Measurements from ENCODE around the gene PIGP. TPM values are rescaled to one million over a fixed set of nuclear protein-coding genes. Genes with fewer than 3 reads are reported as not detected.
"Not testable (repeated sequence)": the region's sequence is repeated elsewhere in the genome, so short reads cannot be mapped to it uniquely, and the experiment has no call there.

PIGP gene
- total and polyA plus RNA-seq, 2 donors = 26.7 to 31.7 TPM

GRCh38 chr21:37071561-37072273, 1.2 kb downstream of the PIGP start:
- Histone ChIP-seq H3K4me3 (ENCODE audit: low read depth, low read length) (peak overlapping the region; percentile 69), H3K4me1 (ENCODE audit: insufficient read depth) (no peaks in the 10 kb centered on the region), H3K36me3 (ENCODE audit: insufficient read depth) (peaks cover 3% of the 10 kb centered on the region), H3K27ac (ENCODE audit: low read depth) (peak overlapping the region; percentile 99)
- DNase-seq (ENCODE audit: extremely low spot score) = no peak
- 14% methylated on average over 12 of the region's 12 CpGs for WGBS

DNA sequence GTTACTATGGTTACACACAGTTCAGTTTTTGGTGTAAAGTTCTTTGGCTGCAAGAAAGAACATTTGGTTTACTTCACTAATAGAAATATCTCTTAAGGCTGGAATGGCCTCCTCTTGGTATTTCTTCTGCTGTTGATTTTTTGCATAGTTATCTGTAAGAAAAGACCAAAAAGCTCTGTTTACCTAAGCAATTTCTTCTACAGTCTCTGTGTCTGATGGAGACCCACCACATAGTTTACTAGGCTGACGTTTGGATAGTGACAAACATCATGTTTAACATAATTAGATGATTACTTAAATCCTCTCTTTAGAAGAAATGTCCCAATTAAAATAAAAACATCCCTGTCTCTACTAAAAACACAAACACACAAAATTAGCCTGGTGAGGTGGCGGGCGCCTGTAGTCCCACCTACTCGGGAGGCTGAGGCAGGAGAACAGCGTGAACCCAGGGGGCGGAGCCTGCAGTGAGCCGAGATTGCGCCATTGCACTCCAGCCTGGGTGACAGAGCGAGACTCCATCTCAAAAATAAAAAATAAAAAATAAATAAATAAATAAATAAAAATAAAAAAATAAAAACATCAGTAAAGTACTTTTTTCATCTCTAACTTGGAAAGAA, 7.2 kb downstream of the PIGP start:
- H3K4me3 ChIP-seq (ENCODE audit: low read depth, low read length) = no peak overlapping the region
- no peak for DNase-seq (ENCODE audit: extremely low spot score)
- H3K27ac ChIP-seq (ENCODE audit: low read depth) = no peak overlapping the region
- H3K36me3 ChIP-seq (ENCODE audit: insufficient read depth) = peaks cover 3% of the 10 kb centered on the region
- no peaks in the 10 kb centered on the region for H3K4me1 ChIP-seq (ENCODE audit: insufficient read depth)
- WGBS = 88% methylated on average over 9 of the region's 9 CpGs

GRCh38 chr21:37064841-37065240, 8.0 kb downstream of the PIGP start:
- peaks cover 3% of the 10 kb centered on the region for H3K36me3 ChIP-seq (ENCODE audit: insufficient read depth)
- DNase-seq (ENCODE audit: extremely low spot score) = no peak

GRCh38 chr21:37063433-37063832, 9.4 kb downstream of the PIGP start:
- DNase-seq (ENCODE audit: extremely low spot score) = no peak
- 71% methylated on average over 1 of the region's 1 CpG for WGBS
- Histone ChIP-seq H3K4me3 (ENCODE audit: low read depth, low read length) (no peak overlapping the region), H3K4me1 (ENCODE audit: insufficient read depth) (no peaks in the 10 kb centered on the region), H3K27ac (ENCODE audit: low read depth) (no peak overlapping the region), H3K36me3 (ENCODE audit: insufficient read depth) (peaks cover 3% of the 10 kb centered on the region)

More at GRCh38 chr21:37064841-37065240, 8.0 kb downstream of the PIGP start:
- no peak overlapping the region for H3K27ac ChIP-seq (ENCODE audit: low read depth)
- no peaks in the 10 kb centered on the region for H3K4me1 ChIP-seq (ENCODE audit: insufficient read depth)
- no peak overlapping the region for H3K4me3 ChIP-seq (ENCODE audit: low read depth, low read length)

DNA sequence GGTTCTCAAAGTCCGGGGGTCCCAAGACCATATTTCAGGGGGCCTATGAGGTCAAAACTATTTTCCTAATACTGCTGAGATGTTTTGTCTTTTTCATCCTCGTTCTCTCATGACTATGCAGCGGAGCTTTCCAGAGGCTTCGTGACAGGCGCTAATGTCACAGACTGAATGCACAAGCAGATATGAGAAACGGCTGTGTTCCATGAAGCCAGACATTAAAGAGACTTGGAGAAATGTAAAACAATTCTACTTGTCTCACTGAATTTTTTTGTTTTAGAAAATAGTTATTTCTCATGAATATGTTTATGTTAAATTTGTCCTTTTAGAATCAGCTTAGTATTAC, 10.3 kb downstream of the PIGP start:
- WGBS = 78% methylated on average over 6 of the region's 6 CpGs
- no peak overlapping the region for H3K4me3 ChIP-seq (ENCODE audit: low read depth, low read length)
- H3K4me1 ChIP-seq (ENCODE audit: insufficient read depth) = no peaks in the 10 kb centered on the region
- H3K36me3 ChIP-seq (ENCODE audit: insufficient read depth) = peaks cover 3% of the 10 kb centered on the region
- DNase-seq (ENCODE audit: extremely low spot score) = no peak
- H3K27ac ChIP-seq (ENCODE audit: low read depth) = no peak overlapping the region

GRCh38 chr21:37061926-37062592, 10.8 kb downstream of the PIGP start:
- Histone ChIP-seq H3K36me3 (ENCODE audit: insufficient read depth) (peaks cover 2% of the 10 kb centered on the region), H3K27ac (ENCODE audit: low read depth) (no peak overlapping the region), H3K4me1 (ENCODE audit: insufficient read depth) (no peaks in the 10 kb centered on the region), H3K4me3 (ENCODE audit: low read depth, low read length) (no peak overlapping the region)
- DNase-seq (ENCODE audit: extremely low spot score) = no peak
- 70% methylated on average over 7 of the region's 7 CpGs for WGBS

- H3K36me3 ChIP-seq (ENCODE audit: insufficient read depth) = no peaks in the 10 kb centered on the region
- H3K4me1 ChIP-seq (ENCODE audit: insufficient read depth) = no peaks in the 10 kb centered on the region
- no peak overlapping the region for H3K27ac ChIP-seq (ENCODE audit: low read depth)
- DNase-seq (ENCODE audit: extremely low spot score) = peak; percentile 63
- H3K4me3 ChIP-seq (ENCODE audit: low read depth, low read length) = no peak overlapping the region
- WGBS = 58% methylated on average over 1 of the region's 1 CpG
Measured at GRCh38 chr21:37060296-37060695, 12.6 kb downstream of the PIGP start.

DNA sequence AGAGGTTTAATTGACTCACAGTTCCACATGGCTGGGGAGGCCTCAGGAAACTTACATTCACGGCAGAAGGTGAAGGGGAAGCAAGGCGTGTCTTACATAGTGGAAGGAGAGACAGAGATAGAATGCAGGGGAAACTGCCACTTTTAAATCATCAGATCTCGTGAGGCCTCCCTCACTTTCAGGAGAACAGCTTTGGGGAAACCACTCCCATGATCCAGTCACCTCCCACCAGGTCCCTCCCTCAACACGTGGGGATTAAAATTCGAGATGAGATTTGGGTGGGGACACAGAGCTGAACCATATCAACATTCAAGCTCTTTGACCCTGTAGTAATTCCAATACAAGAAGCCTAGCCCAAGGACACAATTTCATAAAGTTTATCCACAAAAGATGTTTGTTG, 13.7 kb downstream of the PIGP start:
- Histone ChIP-seq H3K4me3 (ENCODE audit: low read depth, low read length) (no peak overlapping the region), H3K4me1 (ENCODE audit: insufficient read depth) (no peaks in the 10 kb centered on the region), H3K27ac (ENCODE audit: low read depth) (no peak overlapping the region), H3K36me3 (ENCODE audit: insufficient read depth) (no peaks in the 10 kb centered on the region)
- 63% methylated on average over 5 of the region's 5 CpGs for WGBS
- DNase-seq (ENCODE audit: extremely low spot score) = no peak

- no peak for DNase-seq (ENCODE audit: extremely low spot score)
- no peaks in the 10 kb centered on the region for H3K4me1 ChIP-seq (ENCODE audit: insufficient read depth)
- H3K36me3 ChIP-seq (ENCODE audit: insufficient read depth) = no peaks in the 10 kb centered on the region
- WGBS = 64% methylated on average over 2 of the region's 2 CpGs
- H3K4me3 ChIP-seq (ENCODE audit: low read depth, low read length) = no peak overlapping the region
- H3K27ac ChIP-seq (ENCODE audit: low read depth) = no peak overlapping the region
Measured at GRCh38 chr21:37058261-37058660, 14.6 kb downstream of the PIGP start.

DNA sequence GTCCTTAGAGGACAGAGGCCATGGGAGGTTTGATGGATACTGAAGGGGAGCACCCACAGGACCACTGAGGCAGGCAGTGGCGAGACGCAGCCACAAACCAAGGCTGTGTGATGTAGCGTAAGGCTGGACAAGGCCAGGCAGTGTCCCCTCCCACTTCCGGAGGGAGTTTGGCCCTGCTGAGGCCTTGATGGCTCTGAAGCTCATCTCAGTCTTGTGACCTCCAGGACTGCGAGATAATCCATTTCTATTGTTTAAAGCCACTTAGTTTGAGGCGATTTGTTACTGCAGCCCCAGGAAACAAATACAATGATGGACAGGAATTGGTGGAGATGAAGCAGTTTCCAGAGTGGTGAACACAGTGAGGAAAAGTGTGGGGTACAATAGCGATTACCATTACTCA, 15.3 kb downstream of the PIGP start:
- DNase-seq (ENCODE audit: extremely low spot score) = no peak
- 96% methylated on average over 7 of the region's 7 CpGs for WGBS
- H3K27ac ChIP-seq (ENCODE audit: low read depth) = no peak overlapping the region
- no peaks in the 10 kb centered on the region for H3K4me1 ChIP-seq (ENCODE audit: insufficient read depth)
- H3K36me3 ChIP-seq (ENCODE audit: insufficient read depth) = no peaks in the 10 kb centered on the region
- H3K4me3 ChIP-seq (ENCODE audit: low read depth, low read length) = no peak overlapping the region

DNA sequence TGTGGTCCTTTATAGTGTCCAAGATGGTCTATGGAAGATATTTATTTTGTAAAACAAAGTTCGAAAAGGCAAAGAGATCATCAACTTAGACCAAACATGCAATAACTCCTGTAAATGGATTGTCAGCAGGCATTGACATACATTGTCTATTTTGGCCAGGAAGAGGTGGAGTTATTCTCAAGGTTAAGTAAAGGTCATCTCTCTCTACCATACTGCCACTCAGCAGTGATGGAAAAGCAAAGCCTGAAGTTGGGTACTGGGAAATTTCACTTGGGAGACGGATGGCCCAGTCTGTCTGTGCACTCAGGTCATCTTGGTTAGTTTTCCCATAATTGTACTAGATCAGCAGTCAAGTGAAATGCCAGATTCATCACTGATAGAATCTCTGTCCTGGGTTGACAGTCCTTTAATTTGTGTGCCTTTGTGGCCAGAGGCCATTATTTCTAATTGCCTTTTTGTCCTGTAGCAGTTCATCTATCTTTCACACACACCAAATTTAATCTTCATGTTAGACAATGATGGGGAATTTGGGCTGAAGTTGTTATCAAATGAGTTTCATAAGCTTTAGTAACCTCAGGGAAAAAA, 17.5 kb downstream of the PIGP start:
- Histone ChIP-seq H3K4me1 (ENCODE audit: insufficient read depth) (no peaks in the 10 kb centered on the region), H3K36me3 (ENCODE audit: insufficient read depth) (no peaks in the 10 kb centered on the region), H3K27ac (ENCODE audit: low read depth) (no peak overlapping the region), H3K4me3 (ENCODE audit: low read depth, low read length) (no peak overlapping the region)
- 70% methylated on average over 2 of the region's 2 CpGs for WGBS
- no peak for DNase-seq (ENCODE audit: extremely low spot score)

DNA sequence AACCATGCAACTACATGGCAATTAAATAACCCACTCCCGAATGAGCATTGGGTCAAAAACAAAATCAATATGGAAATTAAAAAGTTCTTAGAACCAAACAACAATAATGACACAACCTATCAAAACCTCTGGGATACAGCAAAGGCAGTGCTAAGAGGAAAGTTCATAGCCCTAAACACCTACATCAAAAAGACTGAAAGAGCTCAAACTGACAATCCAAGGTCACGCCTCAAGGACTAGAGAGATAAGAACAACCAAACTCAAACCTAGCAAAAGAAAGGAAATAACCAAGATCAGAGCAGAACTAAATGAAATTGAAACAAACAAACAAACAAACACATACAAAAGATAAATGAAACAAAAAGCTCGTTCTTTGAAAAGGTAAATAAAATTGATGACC, 23.1 kb downstream of the PIGP start:
- not testable (repeated sequence) for H3K4me1 ChIP-seq (ENCODE audit: insufficient read depth); H3K27ac ChIP-seq (ENCODE audit: low read depth); H3K4me3 ChIP-seq (ENCODE audit: low read depth, low read length); DNase-seq (ENCODE audit: extremely low spot score); H3K36me3 ChIP-seq (ENCODE audit: insufficient read depth)
- 95% methylated on average over 3 of the region's 3 CpGs for WGBS

DNA sequence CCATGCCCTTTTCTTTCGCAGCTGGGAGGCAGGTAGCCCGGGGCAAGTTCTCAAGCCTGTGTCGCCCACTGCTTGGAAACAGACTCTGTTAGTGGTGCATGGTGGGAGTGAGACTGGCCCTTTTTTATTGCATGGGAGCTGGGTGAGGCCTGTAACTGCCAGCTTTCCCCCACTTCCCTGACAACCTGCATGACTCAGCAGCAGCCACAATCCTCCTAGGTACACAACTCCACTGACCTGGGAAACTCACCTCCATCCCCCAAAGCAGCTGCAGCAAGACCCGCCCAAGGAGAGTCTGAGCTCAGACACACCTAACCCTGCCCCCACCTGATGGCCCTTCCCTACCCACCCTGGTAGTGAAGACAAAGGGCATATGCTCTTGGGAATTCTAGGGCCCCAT, 25.8 kb downstream of the PIGP start:
- H3K27ac ChIP-seq (ENCODE audit: low read depth) = no peak overlapping the region
- no peak for DNase-seq (ENCODE audit: extremely low spot score)
- WGBS = 90% methylated on average over 4 of the region's 4 CpGs
- H3K4me1 ChIP-seq (ENCODE audit: insufficient read depth) = no peaks in the 10 kb centered on the region
- H3K4me3 ChIP-seq (ENCODE audit: low read depth, low read length) = no peak overlapping the region
- no peaks in the 10 kb centered on the region for H3K36me3 ChIP-seq (ENCODE audit: insufficient read depth)

DNA sequence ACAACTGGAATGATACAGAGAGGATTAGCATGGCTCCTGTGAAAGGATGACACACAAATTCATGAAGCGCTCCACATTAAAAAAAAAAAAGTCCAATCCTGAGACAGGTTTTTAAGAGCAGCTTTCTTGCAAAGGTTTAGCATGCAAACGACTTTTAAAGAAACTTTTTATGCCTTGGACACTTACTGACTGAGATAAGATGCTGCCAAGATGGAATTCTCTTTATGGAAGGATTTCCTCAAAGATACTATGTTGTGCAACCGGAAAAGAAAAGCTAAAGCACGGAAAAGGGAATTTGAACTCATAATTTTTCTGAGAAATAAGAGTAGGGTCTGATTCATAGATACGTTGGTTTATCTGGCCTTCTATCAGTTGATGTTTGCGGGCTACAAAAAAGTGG, 27.3 kb downstream of the PIGP start:
- 44% methylated on average over 6 of the region's 6 CpGs for WGBS
- Histone ChIP-seq H3K36me3 (ENCODE audit: insufficient read depth) (no peaks in the 10 kb centered on the region), H3K4me1 (ENCODE audit: insufficient read depth) (no peaks in the 10 kb centered on the region), H3K27ac (ENCODE audit: low read depth) (no peak overlapping the region), H3K4me3 (ENCODE audit: low read depth, low read length) (no peak overlapping the region)
- no peak for DNase-seq (ENCODE audit: extremely low spot score)
